Muscle of back (tissue), 11 donors: Measurements from ENCODE around the gene NTN1. TPM values are rescaled to one million over a fixed set of nuclear protein-coding genes. Genes with fewer than 3 reads are reported as not detected.
A peak's percentile ranks its signal among the peaks of the same experiment; 100 is the strongest.
"Not testable (repeated sequence)": the region's sequence is repeated elsewhere in the genome, so short reads cannot be mapped to it uniquely, and the experiment has no call there.

ENCODE experiments used
- DNase-seq, 3 donors: peaks; one replicate each; pipeline versions ENCODE4 v3.0.0 to v3.0.0-alpha.2; 2013
- polyA plus RNA-seq, 10 donors: library from polyadenylated mRNA; unstranded; fragments of 120-200 nt; gene quantifications; one replicate each; pipeline ENCODE4 v1.2.1, GENCODE V29; 2013; ENCODE audit not compliant: insufficient read length in 10 of 10

NTN1 gene
- polyA plus RNA-seq, 10 donors = 5.7 to 25.1 (median 9.6) TPM

- not testable (repeated sequence) for DNase-seq
Measured at GRCh38 chr17:9151740-9152139, 130.4 kb downstream of the NTN1 start.

GRCh38 chr17:9158544-9159452, 137.5 kb downstream of the NTN1 start:
- DNase-seq = no peak

DNA sequence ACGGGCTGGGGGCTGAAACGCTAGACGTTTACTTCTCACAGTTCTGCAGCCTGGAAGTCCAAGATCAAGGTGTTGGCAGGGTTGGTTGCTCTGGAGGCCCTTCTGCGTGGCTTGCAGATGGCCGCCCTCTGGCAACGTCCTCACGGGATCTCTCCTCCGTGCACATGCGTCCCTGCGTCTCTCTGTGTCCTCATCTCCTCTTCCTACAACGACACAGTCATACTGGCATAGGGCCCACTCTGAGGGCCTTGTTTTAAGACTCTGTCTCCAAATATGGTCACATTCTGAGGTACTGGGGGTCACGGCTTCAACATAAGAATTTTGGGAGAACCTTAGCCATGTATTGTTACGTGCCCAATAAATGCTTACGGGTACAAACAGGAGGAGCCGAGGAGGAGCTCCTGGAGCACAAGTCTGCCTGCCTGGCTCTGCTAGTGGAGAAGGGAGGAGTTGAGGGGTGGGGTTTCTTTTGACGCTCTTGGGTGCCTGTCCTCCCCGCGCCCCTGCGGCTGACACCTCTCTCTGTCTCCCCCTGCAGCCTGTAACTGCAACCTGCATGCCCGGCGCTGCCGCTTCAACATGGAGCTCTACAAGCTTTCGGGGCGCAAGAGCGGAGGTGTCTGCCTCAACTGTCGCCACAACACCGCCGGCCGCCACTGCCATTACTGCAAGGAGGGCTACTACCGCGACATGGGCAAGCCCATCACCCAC, 141.1 kb downstream of the NTN1 start:
- no peak for DNase-seq

GRCh38 chr17:9166788-9167187, 145.5 kb downstream of the NTN1 start:
- DNase-seq = no peak

DNA sequence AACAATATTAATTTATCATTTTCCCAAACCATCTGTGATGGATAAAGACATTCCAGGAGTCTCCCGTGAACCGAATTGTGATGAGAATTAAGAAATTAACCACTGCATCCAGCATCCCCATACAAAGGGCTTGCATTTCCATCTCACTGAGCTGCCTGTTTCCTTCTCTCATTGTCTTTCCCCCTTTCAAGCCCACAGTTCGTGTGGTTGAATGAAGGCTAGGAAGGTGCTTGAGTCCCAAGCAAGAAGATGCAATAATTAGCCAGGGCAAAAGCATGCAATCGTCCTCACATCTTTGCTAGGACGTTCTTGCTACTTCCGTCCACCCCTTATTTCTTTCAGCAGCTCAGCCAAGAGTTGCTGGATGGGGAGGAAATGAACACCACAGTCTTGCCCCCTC, 146.1 kb downstream of the NTN1 start:
- DNase-seq = no peak

- DNase-seq = no peak
Measured at GRCh38 chr17:9169116-9169515, 147.8 kb downstream of the NTN1 start.

GRCh38 chr17:9170336-9170735, 149.0 kb downstream of the NTN1 start:
- no peak for DNase-seq

DNA sequence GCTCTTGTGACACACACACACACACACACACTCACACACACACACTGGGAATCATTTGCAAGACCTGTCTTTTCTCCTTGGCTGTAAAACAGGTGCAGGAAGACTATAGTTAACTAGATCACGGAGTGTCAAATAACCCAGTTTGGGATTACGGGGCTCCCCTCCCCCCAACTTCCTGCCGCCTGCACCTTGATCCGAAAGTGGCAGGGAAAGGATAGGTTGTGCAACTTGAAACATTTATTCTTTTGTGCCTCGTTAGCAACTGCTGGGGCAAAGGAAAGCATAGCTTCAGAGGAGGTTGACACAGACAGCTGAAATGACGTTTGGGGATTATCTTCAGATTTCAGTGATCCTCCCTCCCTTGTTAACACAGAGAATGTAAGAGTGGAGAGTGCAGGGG, 149.5 kb downstream of the NTN1 start:
- DNase-seq = peak in 2 of 3 donors; percentile 11 to 52

- no peak for DNase-seq
Measured at GRCh38 chr17:9173386-9173983, 152.2 kb downstream of the NTN1 start.

DNA sequence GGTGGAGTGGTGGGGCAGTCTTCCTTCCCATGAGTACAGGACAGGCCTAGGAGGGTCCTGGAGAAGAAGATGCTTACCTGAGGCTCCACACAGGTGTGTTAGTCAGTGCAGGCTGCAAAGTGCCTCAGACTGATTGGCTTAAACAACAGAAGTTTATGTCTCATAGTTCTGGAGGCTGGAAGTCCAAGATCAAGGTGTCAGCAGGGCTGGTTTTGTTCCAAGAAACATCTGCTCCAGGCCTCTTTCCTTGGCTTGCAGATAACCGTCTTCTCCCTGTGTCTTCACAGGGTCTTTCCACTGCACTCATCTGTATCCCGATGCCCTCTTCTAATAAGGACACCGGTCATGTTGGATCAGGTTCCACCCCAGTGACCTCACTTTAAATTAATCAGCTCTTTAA, 153.0 kb downstream of the NTN1 start:
- no peak for DNase-seq

GRCh38 chr17:9174779-9175574, 153.7 kb downstream of the NTN1 start:
- no peak for DNase-seq

- no peak for DNase-seq
Measured at GRCh38 chr17:9175700-9176467, 154.6 kb downstream of the NTN1 start.

DNA sequence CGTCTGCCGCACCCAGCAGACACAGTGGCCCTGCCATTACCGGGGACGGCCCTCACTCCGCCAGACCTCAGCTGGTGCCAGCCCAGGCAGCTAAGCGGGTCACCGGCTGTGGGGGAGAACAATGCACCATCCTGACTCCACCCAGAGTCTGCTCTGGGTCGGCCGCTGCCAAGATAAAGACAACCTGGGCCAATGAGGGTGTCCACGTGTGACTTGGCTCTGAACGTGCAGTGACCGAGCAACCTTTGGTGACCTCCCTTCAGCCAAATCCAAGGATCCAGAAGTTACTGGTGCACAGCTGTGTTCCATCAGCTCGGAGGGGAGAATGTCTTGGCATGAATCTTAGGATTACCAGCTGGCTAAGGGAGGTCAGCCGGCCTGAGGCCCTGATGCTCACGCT, 155.9 kb downstream of the NTN1 start:
- DNase-seq = peak in 1 of 3 donors; percentile 58

DNA sequence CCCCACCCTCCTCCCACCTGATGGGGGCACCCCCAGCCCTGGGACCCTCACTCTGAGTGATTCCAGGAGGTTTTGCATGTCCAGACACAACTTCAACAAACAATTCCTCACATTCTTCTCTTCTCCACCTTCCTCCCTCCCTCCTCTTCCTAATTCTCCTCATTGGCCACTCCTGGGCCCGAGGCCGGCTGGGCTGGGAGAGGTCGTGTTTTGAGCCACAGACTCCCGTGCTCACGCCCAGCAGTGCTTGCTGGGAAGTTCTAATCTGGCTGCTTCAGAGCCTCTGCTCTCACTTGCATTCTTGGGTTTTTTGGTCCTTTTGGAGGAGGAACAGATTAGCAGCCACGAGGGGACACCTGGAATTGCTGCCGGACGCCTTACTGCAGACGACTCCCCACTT, 157.0 kb downstream of the NTN1 start:
- DNase-seq = no peak

GRCh38 chr17:9179602-9180001, 158.3 kb downstream of the NTN1 start:
- DNase-seq = no peak

DNA sequence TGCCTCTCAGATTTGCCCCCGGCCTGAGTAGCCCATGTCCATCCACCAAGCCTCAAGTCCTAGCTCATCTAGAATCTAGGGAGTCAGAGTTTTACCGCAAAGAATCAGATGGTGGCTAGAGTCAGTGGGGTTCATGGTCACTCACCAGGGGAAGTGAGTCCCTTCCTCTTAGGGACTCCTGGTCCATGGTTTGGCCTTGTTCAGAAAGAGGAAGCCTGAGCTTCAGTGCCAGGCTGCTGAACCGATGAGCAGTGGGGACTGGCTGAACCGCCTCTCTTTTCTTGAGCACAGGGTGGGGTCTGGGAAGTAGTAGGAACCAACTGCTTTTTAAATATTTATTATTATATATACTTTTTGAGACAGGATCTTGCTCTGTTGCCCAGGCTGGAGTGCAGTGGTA, 160.3 kb downstream of the NTN1 start:
- no peak for DNase-seq

DNA sequence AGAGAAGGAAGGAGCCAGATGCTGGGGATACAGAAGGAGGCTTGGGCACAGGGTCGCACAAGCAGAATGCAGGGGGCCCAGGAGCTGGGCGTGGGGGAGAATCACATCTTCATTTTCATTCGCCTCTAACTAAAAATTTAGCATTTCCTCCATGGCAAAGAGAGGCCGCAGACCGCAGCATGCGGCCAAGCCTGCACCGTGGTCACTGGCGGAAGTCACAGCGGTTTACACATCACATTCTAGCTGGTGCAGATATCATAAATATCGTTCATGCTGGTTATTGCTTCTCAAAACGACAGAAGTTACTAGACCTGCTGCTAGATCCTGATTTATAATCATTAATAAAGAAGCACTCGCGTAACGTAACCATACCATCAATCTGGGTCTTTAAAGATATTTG, 162.0 kb downstream of the NTN1 start:
- no peak for DNase-seq

GRCh38 chr17:9185142-9185541, 163.8 kb downstream of the NTN1 start:
- no peak for DNase-seq

GRCh38 chr17:9185688-9186284, 164.5 kb downstream of the NTN1 start:
- no peak for DNase-seq

GRCh38 chr17:9187828-9188227, 166.5 kb downstream of the NTN1 start:
- no peak for DNase-seq

DNA sequence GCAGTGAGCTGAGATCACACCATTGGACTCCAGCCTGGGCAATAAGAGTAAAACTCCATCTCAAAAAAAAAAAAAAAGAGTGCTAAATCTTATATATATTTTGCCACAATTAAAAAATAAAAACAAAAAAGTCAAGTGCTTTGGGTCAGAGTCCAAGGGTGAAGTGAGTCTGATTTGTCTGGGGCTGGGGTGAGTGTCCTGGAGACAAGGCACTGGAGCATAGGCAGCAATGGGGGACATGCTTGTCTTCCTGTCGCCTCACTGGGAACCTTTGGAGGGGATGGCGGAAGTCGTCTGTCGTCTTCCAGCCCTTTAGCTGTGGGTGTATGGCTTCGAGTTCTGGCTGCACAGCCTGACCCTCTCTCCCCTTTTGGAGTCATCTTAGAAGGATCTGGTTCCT, 167.1 kb downstream of the NTN1 start:
- DNase-seq = no peak
